GM12878 (cell line): ENCODE measurements around the gene CARS2.

ENCODE experiments used
- ASH2L ChIP-seq: fragments of 300-600, 200-600 bp; sonication (generic); IDR thresholded peaks from 2 replicates; pipeline ENCODE4 v1.6.1; 2017; ENCODE audit warnings: low read depth, mild to moderate bottlenecking, borderline replicate concordance
- CBX3 ChIP-seq: fragments of 200-600 bp; sonication (generic); IDR thresholded peaks from 2 replicates; pipeline ENCODE4 v1.6.1; 2016; ENCODE audit warnings: low read depth, borderline replicate concordance
- CBX5 ChIP-seq: sonication (generic); IDR thresholded peaks from 2 replicates; pipeline ENCODE4 v1.6.1; 2016; ENCODE audit warnings: low read depth, moderate library complexity, mild to moderate bottlenecking, inconsistent platforms
- CEBPB ChIP-seq, 2 experiments: fragments of 150-350 bp in 1 of 2; IDR thresholded peaks; 2 replicates each; pipeline ENCODE4 v1.6.1; 2012 to 2014; ENCODE audit warnings: low read depth in 2 of 2, low read length in 2 of 2, borderline replicate concordance in 1 of 2, inconsistent platforms in 1 of 2
- EP300 ChIP-seq, 2 experiments: fragments of 150-350 bp in 1 of 2; IDR thresholded peaks; 2 replicates each; pipeline ENCODE4 v1.6.1; 2011 to 2012; ENCODE audit warnings: low read depth in 2 of 2, low read length in 2 of 2, borderline replicate concordance in 1 of 2, improper control_type of control experiment in 1 of 2, inconsistent platforms in 1 of 2; ENCODE audit not compliant: control insufficient read depth in 1 of 2
- EZH2 ChIP-seq: IDR thresholded peaks from 2 replicates; pipeline ENCODE4 v1.6.1; 2012; ENCODE audit warnings: low read depth, mild to moderate bottlenecking, control low read depth, inconsistent platforms, low read length, borderline replicate concordance; ENCODE audit not compliant: control insufficient read depth
- POLR2A ChIP-seq: IDR thresholded peaks from 2 replicates; pipeline ENCODE4 v1.6.1; 2011; ENCODE audit warnings: low read depth, mild to moderate bottlenecking, low read length
- RCOR1 ChIP-seq: conservative IDR thresholded peaks from 2 replicates; pipeline ENCODE4 v1.6.1; 2012; ENCODE audit warnings: low read depth, low read length, improper control_type of control experiment
- TF ChIP-seq, protein P1 (sequence below), 3 experiments: IDR thresholded peaks in 2 of 3; conservative IDR thresholded peaks in 1 of 3; 2 replicates each; pipeline ENCODE4 v1.5.1; 2011; ENCODE audit warnings: low read depth in 3 of 3, low read length in 3 of 3, mild to moderate bottlenecking in 3 of 3, control low read depth in 2 of 3, moderate library complexity in 2 of 3, inconsistent platforms in 1 of 3, mixed read lengths in 1 of 3; ENCODE audit not compliant: control insufficient read depth in 2 of 3, insufficient read depth in 1 of 3; ENCODE audit errors: extremely low read depth in 1 of 3
- TF ChIP-seq, protein P2 (sequence below): IDR thresholded peaks from 2 replicates; pipeline ENCODE4 v1.6.1; 2012; ENCODE audit warnings: low read length, inconsistent platforms
- TF ChIP-seq, protein P3 (sequence below): IDR thresholded peaks from 2 replicates; pipeline ENCODE4 v1.6.1; 2012; ENCODE audit warnings: mild to moderate bottlenecking, low read depth, low read length
- TF ChIP-seq, protein P4 (sequence below): IDR thresholded peaks from 2 replicates; pipeline ENCODE4 v1.6.1; 2011; ENCODE audit warnings: low read depth, low read length, improper control_type of control experiment, borderline replicate concordance

DNA sequence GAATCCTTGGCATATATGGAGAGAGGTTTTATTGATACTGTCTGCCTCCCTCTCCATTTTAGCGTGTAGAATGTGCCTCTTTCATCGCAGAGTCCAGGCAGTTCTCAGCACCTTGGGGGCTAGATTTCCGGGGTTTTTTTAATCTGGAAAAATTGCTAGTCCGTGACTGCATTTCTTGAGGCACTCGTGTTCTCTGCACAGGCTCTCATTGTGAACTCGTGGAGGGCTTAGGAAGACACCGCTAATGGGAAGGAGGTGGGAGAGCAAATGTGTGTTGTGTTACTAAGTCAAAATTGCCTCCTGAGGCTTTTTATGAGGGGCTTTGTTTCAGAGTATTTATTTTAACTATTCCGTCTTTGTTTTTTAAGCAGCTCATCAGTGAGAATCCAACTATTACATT is 17.7 kb upstream of the CARS2 start:
- TF ChIP-seq POLR2A (no peak), EP300 (IDR thresholded peaks at IDR 0.05; ENCODE audit: borderline replicate concordance in 1 of 2, control insufficient read depth in 1 of 2, low read depth in 2 of 2, low read length in 2 of 2) (no peak), EZH2 (no peak), CBX5 (no peak), CEBPB (IDR thresholded peaks at IDR 0.05; ENCODE audit: borderline replicate concordance in 1 of 2, low read depth in 2 of 2, low read length in 2 of 2) (no peak), CBX3 (no peak), RCOR1 (no peak), ASH2L (no peak)
- TF ChIP-seq, protein P1, sequence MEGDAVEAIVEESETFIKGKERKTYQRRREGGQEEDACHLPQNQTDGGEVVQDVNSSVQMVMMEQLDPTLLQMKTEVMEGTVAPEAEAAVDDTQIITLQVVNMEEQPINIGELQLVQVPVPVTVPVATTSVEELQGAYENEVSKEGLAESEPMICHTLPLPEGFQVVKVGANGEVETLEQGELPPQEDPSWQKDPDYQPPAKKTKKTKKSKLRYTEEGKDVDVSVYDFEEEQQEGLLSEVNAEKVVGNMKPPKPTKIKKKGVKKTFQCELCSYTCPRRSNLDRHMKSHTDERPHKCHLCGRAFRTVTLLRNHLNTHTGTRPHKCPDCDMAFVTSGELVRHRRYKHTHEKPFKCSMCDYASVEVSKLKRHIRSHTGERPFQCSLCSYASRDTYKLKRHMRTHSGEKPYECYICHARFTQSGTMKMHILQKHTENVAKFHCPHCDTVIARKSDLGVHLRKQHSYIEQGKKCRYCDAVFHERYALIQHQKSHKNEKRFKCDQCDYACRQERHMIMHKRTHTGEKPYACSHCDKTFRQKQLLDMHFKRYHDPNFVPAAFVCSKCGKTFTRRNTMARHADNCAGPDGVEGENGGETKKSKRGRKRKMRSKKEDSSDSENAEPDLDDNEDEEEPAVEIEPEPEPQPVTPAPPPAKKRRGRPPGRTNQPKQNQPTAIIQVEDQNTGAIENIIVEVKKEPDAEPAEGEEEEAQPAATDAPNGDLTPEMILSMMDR (IDR thresholded peaks at IDR 0.05 in 2 of 3, conservative IDR thresholded peaks at IDR 0.05 in 1 of 3; ENCODE audit: control insufficient read depth in 2 of 3, extremely low read depth in 1 of 3, insufficient read depth in 1 of 3, low read depth in 3 of 3, low read length in 3 of 3) = no peak
- TF ChIP-seq, protein P2, sequence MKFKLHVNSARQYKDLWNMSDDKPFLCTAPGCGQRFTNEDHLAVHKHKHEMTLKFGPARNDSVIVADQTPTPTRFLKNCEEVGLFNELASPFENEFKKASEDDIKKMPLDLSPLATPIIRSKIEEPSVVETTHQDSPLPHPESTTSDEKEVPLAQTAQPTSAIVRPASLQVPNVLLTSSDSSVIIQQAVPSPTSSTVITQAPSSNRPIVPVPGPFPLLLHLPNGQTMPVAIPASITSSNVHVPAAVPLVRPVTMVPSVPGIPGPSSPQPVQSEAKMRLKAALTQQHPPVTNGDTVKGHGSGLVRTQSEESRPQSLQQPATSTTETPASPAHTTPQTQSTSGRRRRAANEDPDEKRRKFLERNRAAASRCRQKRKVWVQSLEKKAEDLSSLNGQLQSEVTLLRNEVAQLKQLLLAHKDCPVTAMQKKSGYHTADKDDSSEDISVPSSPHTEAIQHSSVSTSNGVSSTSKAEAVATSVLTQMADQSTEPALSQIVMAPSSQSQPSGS = no peak
- TF ChIP-seq, protein P3, sequence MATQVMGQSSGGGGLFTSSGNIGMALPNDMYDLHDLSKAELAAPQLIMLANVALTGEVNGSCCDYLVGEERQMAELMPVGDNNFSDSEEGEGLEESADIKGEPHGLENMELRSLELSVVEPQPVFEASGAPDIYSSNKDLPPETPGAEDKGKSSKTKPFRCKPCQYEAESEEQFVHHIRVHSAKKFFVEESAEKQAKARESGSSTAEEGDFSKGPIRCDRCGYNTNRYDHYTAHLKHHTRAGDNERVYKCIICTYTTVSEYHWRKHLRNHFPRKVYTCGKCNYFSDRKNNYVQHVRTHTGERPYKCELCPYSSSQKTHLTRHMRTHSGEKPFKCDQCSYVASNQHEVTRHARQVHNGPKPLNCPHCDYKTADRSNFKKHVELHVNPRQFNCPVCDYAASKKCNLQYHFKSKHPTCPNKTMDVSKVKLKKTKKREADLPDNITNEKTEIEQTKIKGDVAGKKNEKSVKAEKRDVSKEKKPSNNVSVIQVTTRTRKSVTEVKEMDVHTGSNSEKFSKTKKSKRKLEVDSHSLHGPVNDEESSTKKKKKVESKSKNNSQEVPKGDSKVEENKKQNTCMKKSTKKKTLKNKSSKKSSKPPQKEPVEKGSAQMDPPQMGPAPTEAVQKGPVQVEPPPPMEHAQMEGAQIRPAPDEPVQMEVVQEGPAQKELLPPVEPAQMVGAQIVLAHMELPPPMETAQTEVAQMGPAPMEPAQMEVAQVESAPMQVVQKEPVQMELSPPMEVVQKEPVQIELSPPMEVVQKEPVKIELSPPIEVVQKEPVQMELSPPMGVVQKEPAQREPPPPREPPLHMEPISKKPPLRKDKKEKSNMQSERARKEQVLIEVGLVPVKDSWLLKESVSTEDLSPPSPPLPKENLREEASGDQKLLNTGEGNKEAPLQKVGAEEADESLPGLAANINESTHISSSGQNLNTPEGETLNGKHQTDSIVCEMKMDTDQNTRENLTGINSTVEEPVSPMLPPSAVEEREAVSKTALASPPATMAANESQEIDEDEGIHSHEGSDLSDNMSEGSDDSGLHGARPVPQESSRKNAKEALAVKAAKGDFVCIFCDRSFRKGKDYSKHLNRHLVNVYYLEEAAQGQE = no peak
- TF ChIP-seq, protein P4, sequence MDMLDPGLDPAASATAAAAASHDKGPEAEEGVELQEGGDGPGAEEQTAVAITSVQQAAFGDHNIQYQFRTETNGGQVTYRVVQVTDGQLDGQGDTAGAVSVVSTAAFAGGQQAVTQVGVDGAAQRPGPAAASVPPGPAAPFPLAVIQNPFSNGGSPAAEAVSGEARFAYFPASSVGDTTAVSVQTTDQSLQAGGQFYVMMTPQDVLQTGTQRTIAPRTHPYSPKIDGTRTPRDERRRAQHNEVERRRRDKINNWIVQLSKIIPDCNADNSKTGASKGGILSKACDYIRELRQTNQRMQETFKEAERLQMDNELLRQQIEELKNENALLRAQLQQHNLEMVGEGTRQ = no peak
